Epithelial cell of proximal tubule (primary cell): ENCODE data around the gene ZG16B. TPM values are rescaled to one million over a fixed set of nuclear protein-coding genes. Genes with fewer than 3 reads are reported as not detected.
A peak's percentile ranks its signal among the peaks of the same experiment; 100 is the strongest.

ENCODE experiments used
- DNase-seq: peaks from one replicate; pipeline ENCODE4 v3.0.0-alpha.2; 2011; ENCODE audit warnings: low read depth
- H3K4me3 ChIP-seq: 2 replicates; pipeline ENCODE4 v1.5.1; 2011; ENCODE audit warnings: low read depth, mild to moderate bottlenecking, low read length
- CTCF ChIP-seq: conservative IDR thresholded peaks from 2 replicates; pipeline ENCODE4 v1.5.1; 2012; ENCODE audit warnings: low read depth, mild to moderate bottlenecking, low read length
- total RNA-seq: library from RNA; depleted of rRNA; stranded (reverse); fragments of >200 nt; gene quantifications from 2 replicates; pipeline ENCODE4 v1.2.3, GENCODE V29; 2015

ZG16B gene
- total RNA-seq, 1 donor from 2014 or later = 0.06 TPM

- no peak for DNase-seq
- H3K4me3 ChIP-seq = no peak overlapping the region
- no peak for TF ChIP-seq CTCF
Measured at GRCh38 chr16:2836646-2837508, 6.8 kb downstream of the ZG16B start.

GRCh38 chr16:2838928-2839327 is 8.8 kb downstream of the ZG16B start:
- peak; percentile 95 for TF ChIP-seq CTCF
- H3K4me3 ChIP-seq = no peak overlapping the region
- DNase-seq = no peak

GRCh38 chr16:2839650-2840450 is 9.7 kb downstream of the ZG16B start:
- H3K4me3 ChIP-seq = no peak overlapping the region
- DNase-seq = no peak
- no peak for TF ChIP-seq CTCF

GRCh38 chr16:2840914-2841313 is 10.8 kb downstream of the ZG16B start:
- H3K4me3 ChIP-seq = no peak overlapping the region
- no peak for DNase-seq
- no peak for TF ChIP-seq CTCF

- no peak for TF ChIP-seq CTCF
- no peak for DNase-seq
- no peak overlapping the region for H3K4me3 ChIP-seq
Measured at GRCh38 chr16:2841606-2842339, 11.7 kb downstream of the ZG16B start.

DNA sequence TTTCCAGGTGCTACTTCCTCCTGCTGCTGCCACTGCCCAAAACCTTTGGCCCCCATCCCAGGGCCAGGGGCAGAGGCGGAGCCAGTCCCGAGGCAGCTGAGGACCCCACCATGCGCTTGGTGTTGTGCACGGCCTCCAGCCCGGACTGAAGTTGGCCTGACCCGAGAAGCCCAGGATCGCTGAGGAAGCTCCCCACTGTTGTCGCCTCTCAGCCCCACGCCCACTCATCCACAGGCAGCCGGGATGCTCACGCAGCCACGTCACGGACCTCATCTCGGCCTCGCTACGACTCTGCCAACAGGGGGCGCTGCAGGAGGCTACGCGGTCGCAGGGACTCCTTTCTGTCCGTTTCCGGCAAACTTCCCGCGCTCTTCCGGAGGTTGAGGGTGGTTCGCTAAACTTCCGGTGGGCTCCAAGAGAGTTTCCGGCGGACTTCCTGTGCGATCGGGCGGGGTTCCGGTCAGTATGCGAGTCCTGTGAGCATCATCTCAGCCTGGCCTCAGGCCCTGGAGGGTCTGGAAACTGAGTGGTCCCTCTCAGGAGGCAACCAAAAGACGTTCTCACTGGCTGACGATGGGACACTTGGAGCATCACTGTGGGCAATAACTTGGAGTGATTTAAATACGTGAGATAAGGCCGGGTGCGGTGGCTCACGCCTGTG is 12.4 kb downstream of the ZG16B start:
- H3K4me3 ChIP-seq = no peak overlapping the region
- TF ChIP-seq CTCF = peak; percentile 67
- DNase-seq = no peak
